ENCODE measurements around the gene MARK1.

Gene MARK1

GRCh38 chr1:220673921-220674320, 146.0 kb downstream of the MARK1 start:
- DNase-seq (ENCODE audit: low spot score) (no peak), ATAC-seq (ENCODE audit: low read depth) (no peak)
- Histone ChIP-seq H3K4me1 (ENCODE audit: insufficient read depth, poor library complexity, severe bottlenecking) (no peaks in the 10 kb centered on the region), H3K4me3 (ENCODE audit: severe bottlenecking) (no peak overlapping the region), H3K9me3 (ENCODE audit: severe bottlenecking) (no peaks in the 10 kb centered on the region), H3K27ac (ENCODE audit: poor library complexity, severe bottlenecking) (no peak overlapping the region), H3K27me3 (ENCODE audit: insufficient read depth, poor library complexity, severe bottlenecking) (no peaks in the 10 kb centered on the region), H3K36me3 (ENCODE audit: low read depth) (no peaks in the 10 kb centered on the region)
- TF ChIP-seq CTCF (IDR thresholded peaks at IDR 0.05; ENCODE audit: poor library complexity, severe bottlenecking): no peak

GRCh38 chr1:220677251-220677650, 149.3 kb downstream of the MARK1 start:
- Histone ChIP-seq H3K4me1 (ENCODE audit: insufficient read depth, poor library complexity, severe bottlenecking) (no peaks in the 10 kb centered on the region), H3K4me3 (ENCODE audit: severe bottlenecking) (no peak overlapping the region), H3K27me3 (ENCODE audit: insufficient read depth, poor library complexity, severe bottlenecking) (no peaks in the 10 kb centered on the region), H3K9me3 (ENCODE audit: severe bottlenecking) (no peaks in the 10 kb centered on the region), H3K27ac (ENCODE audit: poor library complexity, severe bottlenecking) (no peak overlapping the region), H3K36me3 (ENCODE audit: low read depth) (no peaks in the 10 kb centered on the region)
- ATAC-seq (ENCODE audit: low read depth) (no peak), DNase-seq (ENCODE audit: low spot score) (no peak)
- no peak for TF ChIP-seq CTCF (IDR thresholded peaks at IDR 0.05; ENCODE audit: poor library complexity, severe bottlenecking)

GRCh38 chr1:220680085-220680687, 152.2 kb downstream of the MARK1 start:
- Histone ChIP-seq H3K4me1 (ENCODE audit: insufficient read depth, poor library complexity, severe bottlenecking) (no peaks in the 10 kb centered on the region), H3K9me3 (ENCODE audit: severe bottlenecking) (no peaks in the 10 kb centered on the region), H3K27me3 (ENCODE audit: insufficient read depth, poor library complexity, severe bottlenecking) (no peaks in the 10 kb centered on the region), H3K36me3 (ENCODE audit: low read depth) (no peaks in the 10 kb centered on the region), H3K27ac (ENCODE audit: poor library complexity, severe bottlenecking) (no peak overlapping the region), H3K4me3 (ENCODE audit: severe bottlenecking) (no peak overlapping the region)
- DNase-seq (ENCODE audit: low spot score) (no peak), ATAC-seq (ENCODE audit: low read depth) (peak; percentile 61; the same call in 2 of the 3 replicates)
- peak; percentile 64 for TF ChIP-seq CTCF (IDR thresholded peaks at IDR 0.05; ENCODE audit: poor library complexity, severe bottlenecking)

- TF ChIP-seq CTCF (IDR thresholded peaks at IDR 0.05; ENCODE audit: poor library complexity, severe bottlenecking): no peak
- H3K9me3 ChIP-seq (ENCODE audit: severe bottlenecking): no peaks in the 10 kb centered on the region
- H3K4me1 ChIP-seq (ENCODE audit: insufficient read depth, poor library complexity, severe bottlenecking): no peaks in the 10 kb centered on the region
- no peak overlapping the region for H3K27ac ChIP-seq (ENCODE audit: poor library complexity, severe bottlenecking)
- no peaks in the 10 kb centered on the region for H3K36me3 ChIP-seq (ENCODE audit: low read depth)
- DNase-seq (ENCODE audit: low spot score) (no peak), ATAC-seq (ENCODE audit: low read depth) (no peak)
- H3K4me3 ChIP-seq (ENCODE audit: severe bottlenecking): no peak overlapping the region
- H3K27me3 ChIP-seq (ENCODE audit: insufficient read depth, poor library complexity, severe bottlenecking): no peaks in the 10 kb centered on the region
Measured at GRCh38 chr1:220681220-220681880, 153.4 kb downstream of the MARK1 start.

All from RWPE2 (cell line).